Fibroblast of skin of left quadriceps (primary cell): Measurements from ENCODE around the gene ZNF77.
"Not testable (repeated sequence)": the region's sequence is repeated elsewhere in the genome, so short reads cannot be mapped to it uniquely, and the experiment has no call there.

Source experiments
- DNase-seq, 2 experiments: peaks; one replicate each; pipeline ENCODE4 v3.0.0-alpha.2; 2013; ENCODE audit warnings: low read depth in 2 of 2

ZNF77 gene

DNA sequence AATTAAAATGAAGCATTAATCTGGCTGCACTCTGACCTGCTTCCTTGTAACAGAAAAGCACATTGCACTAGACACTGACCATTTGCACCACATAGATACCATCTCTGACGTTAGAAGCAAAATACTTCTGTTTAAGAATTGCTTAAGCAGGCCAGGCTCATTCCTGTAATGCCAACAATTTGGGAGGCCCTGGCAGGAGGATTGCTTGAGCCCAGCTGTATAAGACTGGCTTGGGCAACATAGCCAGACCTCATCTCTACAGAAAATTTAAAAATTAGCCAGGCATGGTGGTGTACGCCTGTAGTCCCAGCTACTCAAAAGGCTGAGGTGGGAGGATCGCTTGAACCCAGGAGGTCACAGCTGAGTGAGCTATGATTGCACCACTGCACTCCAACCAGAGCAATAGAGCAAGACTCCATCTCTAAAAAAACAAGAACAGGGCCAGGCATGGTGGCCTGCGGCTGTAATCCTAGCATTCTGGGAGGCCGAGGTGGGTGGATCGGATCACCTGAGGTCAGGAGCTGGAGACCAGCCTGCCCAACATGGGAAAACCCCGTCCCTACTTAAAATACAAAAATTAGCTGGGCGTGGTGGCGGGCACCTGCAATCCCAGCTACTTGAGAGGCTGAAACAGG is 25.5 kb upstream of the ZNF77 start:
- DNase-seq, result no peak

DNA sequence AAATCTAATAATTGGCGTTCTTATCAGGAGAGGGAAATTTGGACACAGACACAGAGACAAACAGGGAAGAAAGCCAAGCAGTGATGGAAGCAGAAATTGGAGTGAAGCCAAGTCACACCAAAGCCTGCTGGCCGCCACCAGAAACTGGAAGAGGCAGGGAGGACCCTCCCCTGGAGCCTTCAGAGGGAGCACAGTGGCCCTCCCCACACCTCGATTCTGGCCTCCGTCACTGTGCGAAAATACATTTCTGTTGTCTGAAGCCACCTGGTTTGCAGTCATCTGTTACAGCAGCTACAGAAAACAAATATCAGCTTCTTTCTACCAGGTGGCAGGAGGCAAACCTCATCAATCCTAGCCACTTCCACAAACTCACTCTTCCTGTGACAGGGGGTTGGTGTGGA is 24.3 kb upstream of the ZNF77 start:
- no peak for DNase-seq

DNA sequence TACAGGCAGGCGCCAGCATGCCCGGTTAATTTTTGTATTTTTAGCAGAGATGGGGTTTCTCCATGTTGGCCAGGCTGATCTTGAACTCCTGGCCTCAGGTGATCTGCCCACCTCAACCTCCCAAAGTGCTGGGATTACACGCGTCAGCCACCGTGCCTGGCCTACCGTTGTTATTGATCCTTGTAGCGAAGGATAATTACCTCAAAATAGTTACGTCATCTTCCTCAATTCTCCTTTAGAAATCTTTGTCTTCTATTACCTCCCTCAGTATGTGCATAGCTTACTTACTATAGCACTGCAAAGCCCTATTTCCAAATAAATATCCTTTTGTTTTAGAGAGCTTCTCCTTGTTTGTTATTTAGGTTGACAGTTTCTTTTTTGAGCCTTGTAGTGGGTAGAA is 23.2 kb upstream of the ZNF77 start:
- DNase-seq, result no peak

DNA sequence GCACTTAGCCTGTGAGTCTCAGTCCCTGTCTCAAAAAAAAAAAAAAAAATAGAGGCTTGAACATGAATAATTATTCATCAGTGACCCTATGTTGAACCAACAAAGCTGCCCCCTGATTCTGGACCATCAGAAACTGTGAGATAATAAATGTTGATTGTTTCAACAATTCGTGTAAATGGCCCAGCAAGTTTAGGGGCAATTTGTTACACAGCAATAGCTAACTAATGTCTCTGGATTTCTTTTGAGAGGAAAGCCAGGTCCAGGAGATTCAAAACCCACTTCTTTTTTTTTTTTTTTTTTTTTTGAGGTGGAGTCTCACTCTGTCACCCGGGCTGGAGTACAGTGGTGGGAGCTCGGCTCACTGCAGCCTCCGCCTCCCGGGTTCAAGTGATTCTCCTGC is 20.1 kb upstream of the ZNF77 start:
- DNase-seq, result no peak

DNA sequence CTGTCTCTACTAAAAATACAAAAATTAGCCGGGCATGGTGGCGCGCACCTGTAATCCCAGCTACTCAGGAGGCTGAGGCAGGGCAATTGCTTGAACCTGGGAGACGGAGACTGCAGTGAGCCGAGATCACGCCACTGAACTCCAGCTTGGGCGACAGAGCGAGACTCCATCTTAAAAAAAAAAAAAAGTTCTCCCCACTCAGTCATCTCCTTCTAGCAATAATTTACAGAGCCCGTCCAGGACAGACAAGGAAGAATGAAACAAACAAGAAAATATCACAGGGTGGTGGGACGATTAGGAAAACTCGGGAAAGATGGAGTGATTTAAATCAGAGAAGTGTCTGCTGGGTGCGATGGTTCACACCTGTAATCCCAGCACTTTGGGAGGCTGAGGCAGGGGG is 18.9 kb upstream of the ZNF77 start:
- DNase-seq, result not testable (repeated sequence)

DNA sequence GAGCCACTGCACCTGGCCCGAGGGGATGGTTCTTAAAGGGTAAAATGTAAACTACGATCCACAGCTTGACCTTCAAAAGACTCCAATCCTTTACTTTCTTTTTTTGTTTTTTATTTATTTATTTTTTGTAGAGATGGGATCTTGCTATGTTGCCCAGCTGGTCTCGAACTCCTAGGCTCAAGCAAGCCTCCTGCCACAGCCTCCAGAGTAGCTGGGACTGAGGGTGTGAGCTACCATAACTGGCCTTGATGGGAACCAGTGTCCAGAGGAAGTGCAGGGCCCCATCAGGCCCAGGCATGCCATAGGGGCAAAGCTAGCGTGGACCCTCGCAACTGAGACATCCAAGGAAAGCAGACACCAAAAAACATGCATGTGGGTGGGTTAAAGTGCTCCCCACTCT is 18.4 kb upstream of the ZNF77 start:
- DNase-seq, result no peak

DNA sequence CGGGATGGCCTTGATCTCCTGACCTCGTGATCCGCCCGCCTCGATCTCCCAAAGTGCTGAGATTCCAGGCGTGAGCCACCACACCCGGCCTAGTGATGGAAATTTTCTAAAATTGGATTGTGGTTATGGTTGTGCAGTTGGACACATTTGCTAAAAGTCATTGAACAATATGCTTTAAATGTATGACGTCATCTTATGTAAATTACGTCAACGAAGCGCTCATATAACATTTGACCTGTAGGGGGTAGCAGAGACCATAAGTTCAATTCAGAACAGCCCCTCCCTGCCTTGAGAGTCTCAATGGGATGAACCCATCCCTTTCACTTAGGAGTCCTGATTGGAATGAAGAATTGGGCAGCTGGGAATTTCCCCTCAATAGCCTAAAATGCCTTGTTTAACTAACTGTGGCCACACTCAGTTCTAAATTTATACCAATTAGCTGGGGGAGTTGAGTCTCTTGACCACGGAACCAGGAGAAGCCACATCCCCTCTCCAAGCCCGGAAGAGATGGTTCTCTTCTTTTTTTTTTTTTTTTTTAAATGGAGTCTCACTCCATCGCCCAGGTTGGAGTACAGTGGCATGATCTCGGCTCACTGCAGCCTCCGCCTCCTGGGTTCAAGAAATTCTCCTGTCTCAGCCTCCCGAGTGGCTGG is 17.4 kb upstream of the ZNF77 start:
- peak; percentile 77 to 80 for DNase-seq

DNA sequence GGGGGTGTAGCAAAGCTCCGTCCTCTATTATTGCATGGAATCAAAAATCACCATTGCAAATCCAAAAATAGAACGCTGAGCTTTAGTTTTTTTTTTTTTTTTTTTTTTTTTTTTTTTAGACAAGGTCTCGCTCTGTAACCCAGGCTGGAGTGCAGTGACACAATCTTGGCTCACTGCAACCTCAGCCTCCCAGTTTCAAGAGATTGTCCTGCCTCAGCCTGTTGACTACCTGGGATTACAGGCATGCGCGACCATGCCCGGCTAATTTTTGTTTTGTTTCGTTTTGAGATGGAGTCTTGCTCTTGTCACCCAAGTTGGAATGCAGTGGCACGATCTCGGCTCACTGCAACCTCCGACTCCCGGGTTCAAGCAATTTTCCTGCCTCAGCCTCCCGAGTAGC is 15.3 kb upstream of the ZNF77 start:
- no peak for DNase-seq

DNA sequence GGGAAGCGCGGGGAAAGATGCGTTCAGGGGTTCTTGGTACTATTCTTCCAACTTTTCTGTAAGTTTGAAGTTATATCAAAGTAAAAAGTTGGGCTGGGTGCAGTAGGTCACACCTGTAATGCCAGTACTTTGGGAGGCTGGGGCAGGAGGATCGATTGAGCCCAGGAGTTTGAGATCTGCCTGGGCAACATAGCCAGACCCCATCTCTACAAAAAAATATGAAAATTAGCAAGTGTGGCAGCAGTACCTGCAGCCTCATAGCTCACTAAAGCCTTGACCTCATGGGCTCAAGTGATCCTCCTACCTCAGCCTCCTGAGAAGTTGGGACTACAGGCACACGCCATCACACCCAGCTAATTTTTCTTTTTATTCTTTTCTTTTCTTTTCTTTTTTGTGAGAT is 12.4 kb upstream of the ZNF77 start:
- DNase-seq, result no peak

DNA sequence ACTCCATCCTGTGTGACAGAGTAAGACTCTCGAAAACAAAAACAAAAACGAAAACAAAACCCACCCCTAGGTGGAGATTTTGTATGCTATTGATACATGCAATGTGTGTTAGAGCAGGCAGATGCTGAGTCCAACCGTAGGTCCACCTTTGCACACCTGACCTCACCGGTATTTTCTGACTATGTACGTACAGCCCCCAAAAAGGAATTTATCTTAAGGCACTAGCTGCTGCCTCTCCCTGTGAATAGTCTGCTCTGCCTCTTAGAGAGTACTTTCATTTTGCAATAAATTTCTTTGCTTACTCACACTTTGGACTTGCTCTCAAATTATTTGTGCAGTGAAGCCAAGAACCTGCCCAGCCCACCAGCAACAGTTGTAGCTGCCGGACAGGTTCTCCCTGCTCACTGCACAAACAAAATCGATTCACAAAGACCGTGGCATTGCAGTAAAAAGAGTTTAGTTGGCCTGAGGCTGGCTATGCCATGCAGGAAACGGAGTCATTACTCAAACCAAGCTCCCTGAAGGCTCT is 8.2 kb upstream of the ZNF77 start:
- DNase-seq, result no peak

DNA sequence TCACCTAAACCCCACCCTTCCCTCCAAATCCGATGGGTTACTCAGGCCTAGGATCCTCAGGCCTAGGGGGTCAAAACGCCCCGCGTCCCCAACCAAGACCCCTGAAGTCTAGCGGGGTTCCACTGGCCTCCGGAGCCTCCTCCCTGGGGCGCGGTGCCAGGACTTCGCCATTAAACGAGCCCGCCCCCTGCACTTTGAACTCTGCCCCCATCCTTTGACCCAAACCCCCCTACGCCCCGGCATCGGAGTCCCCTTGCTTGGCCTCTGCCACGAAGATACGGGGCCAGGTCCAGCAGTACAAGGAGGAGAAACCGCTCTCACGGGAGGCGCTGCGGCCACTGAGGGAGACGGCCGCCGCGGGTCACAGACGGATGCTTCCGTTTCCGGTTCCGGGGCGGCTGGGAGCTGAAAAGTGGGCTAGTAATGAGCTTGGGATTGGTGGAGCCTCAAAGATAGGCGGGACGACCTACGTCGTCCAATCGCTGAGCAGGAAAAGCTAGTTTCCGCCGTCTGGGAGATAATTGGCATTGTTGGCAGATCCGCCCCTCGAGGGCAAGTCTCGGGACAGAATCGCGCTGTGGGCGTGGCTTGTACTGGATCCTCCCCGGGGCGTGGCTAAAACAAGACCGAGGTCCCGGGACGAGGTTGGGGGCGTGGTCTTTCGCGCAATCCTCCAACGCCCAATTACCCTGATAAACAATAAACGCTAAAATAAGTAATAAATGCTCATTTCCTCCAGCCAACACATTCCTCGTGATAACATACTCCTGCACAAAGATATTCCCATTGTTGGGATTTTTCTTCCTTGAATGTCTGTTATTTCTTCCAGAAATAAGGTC is 5.7 kb upstream of the ZNF77 start:
- DNase-seq, result peak; percentile 99

DNA sequence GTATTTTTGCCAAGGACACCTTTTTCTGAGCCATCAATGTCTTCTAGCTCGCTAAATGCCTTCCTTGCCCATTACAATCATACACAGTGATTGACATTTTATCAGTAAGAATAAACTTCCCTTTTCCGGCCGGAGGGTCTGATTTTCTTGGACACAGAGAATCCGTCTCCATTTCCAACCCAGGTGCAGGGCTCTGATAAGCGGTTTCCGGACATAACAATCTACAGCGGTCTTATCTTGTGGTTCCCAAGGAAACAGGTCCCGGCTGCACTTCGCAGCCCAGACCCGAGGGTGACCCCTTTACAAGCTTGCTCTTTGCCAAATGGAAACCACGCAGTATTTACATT is 5.1 kb upstream of the ZNF77 start:
- DNase-seq, result no peak

DNA sequence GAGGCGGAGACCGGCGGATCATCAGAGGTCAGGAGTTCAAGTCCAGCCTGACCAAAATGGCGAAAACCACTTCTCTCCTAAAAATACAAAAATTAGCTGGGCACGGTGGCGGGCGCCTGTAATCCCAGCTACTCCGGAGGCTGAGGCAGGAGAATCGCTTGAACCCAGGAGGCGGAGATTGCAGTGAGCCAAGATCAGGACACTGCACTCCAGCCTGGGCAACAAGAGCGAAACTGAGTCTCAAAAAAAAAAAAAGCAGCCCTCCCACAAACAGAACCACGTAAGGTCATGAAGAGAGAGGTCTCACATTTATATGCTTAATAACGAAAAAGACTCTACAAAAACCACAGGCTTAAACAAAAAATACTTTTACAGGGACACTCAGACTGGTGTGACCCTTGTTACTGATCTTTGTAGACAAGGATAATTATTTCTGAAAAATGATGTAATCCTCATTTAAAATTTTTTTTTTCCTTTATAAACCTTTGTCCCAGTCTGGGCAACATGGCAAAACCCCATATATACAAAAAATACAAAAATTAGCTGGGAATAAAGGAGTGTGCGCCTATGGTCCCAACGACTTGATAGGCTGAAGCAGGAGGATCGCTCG is 909 bp upstream of the ZNF77 start:
- no peak for DNase-seq

DNA sequence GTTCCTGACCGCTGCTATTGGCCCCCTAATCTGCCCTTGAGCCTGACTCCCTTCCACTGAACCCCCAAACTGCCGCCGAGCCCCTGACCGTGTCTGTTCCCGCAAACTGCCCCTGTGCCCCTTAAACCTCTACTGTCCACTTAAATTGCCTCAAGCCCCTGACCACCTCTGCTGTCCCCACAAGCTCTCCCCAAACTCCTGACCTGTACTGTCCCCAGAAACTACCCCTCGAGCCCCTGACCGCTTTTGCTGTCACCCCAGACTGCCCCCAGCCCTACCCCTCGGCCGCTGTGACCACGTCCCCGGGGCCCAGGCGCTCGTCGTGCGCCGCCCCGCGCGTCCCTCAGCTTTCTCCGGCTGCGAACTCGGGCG is 382 bp downstream of the ZNF77 start:
- no peak for DNase-seq

DNA sequence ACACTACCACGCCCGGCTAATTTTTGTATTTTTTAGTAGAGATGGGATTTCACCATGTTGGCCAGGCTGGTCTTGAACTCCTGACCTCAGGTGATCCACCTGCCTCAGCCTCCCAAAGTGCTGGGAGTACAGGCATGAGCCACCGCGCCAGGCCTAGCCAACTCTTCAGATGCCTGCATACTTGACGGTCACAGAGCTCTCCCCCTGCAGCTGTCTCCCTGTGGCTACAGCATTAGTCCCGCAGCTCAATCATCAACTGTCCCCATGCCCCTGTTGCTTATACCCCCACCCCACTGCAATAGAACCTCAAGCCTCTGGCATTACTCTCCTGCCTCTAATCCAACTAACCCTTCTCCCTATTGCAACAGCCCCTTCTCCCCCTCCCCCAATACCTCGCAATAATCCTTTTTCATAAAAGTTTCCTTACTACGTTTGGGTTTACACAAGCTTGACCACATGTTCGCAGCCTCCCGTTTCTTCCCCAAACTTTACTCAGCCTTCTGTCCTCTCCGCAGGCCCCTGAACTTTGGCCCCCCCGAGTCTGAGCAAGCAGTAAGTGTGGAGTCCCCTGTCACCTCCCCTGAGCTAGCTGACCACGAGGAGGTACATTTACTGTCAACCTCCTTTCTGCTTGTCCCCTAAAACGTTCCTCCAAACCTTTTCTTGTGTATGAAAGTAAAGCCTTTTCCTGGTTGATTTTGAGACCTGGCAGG is 1.7 kb downstream of the ZNF77 start:
- DNase-seq, result no peak

DNA sequence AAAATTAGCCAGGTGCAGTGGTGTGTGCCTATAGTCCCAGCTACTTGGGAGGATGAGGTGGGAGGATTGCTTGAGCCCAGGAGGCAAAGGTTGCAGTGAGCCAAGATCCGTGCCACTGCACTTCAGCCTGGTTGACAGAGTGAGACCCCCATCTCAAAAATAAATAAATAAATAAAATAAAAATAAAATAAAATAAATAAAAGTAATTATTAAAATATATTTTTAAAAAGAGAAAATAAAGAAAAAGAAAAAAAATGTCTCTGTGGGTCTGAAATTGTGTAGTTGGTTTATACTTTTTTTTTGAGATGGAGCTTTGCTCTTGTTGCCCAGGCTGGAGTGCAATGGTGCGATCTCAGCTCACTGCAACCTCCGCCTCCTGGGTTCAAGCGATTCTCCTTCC is 8.9 kb downstream of the ZNF77 start:
- not testable (repeated sequence) for DNase-seq

DNA sequence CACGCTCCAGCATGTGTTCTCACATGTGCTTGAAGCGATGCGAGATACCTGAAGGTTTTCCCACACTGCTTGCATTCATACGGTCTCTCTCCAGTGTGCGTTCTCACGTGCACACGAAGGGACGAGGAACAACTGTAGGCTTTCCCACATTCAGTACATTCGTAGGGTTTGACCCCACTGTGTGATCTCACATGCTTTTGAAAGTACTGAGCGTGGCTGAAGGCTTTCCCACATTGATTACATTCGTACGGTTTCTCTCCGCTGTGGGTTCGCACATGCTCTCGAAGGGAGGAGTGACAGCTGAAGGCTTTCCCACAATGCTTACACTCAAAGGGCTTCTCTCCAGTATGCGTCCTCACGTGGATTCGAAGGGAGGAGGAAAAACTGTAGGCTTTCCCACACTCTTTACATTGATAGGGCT is 11.3 kb downstream of the ZNF77 start:
- no peak for DNase-seq

DNA sequence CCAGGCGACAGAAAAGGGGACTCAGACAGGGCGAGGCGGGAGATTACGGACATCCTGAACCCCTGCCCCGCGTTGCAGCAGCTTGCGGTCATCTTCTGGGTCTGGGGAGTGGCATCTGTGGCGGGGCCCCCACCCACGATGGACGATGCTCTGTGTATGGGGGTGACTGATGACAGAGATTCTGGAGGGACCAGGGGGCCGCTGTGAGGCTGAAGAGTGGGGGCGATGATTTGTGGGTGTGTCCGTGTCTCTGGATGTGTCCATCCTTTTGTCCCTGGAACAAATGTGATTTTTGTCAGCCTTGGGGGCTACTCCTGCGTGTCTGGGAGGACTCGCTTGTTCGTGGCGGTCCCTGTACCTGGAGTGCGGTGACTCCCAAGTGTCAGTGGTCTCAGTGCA is 17.7 kb downstream of the ZNF77 start:
- DNase-seq, result no peak

DNA sequence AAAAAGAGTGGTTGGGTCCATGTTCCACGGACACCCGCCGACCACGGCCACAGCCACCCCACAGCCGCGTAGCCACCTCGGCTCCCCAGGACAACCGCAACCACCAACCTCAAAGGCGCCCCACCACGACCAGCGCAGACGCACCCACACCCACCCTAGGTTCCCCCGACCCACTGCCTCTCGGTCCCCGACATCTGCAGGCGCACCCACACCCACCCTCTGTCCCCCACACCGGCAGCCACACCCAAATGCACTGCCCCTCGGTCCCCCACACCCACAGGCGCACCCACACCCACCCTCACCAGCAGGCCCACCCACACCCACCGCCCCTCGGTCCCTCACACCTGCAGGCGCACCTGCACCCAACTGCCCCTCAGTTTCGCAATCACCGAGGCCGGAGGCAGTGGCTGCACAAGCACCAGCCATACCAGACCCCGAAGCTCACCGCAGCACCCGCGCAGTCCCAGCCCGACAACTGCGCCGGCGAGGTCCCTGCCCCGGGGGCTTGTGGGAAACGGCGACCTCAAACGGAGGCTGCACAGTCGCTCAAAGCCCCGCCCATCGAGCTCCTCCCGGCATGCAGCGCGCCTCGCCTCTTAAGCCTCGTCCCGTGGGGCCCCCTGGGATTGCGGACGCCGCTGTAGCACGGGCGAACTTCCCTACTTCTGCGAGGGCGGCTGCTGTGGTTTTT is 18.3 kb downstream of the ZNF77 start:
- no peak for DNase-seq

DNA sequence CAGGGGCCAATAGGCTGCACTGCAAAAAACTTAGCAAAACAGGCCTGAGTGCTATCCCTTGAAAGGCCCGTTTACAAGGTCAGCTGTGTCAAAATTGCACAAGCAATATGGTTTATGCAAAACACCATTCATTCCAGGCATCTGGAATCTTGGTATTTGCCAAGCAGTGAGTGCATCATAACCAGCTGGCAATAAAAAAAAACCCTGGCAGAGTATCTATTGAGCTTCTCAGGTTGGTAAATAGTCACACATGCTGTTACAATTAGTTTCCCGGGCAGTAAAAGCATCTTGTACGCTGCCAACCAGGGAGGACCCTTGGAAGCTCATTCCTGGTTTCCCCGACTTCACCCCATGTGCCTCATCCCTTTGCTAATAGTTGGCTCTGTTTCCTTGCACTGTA is 21.3 kb downstream of the ZNF77 start:
- DNase-seq, result peak in 1 of 2 experiments; percentile 10

DNA sequence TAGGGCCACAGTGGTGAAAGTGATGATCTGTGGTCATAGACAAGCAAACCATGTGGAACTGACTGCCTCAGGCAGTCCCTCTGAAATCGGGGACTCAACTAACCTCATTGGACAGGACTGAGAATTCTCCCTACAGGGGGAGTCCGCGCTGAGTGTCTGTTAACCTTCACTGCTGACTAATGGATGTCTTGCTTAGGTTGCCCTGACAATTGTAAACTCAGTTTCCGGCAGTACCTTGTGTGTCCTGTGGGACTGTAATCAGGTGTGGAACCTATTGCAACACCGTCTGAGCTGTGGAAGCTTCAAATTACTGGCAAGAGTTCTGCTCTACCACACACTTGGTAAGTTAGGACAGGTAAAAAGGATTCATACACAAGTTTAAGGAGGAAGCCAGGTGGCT is 21.8 kb downstream of the ZNF77 start:
- no peak for DNase-seq
